ENCODE measurements around the gene SLCO3A1. TPM values are rescaled to one million over a fixed set of nuclear protein-coding genes. Genes with fewer than 3 reads are reported as not detected.

The SLCO3A1 gene
- total RNA-seq, 1 donor from 2014 or later = 7.7 TPM

GRCh38 chr15:91928675-91929074 is 75.2 kb downstream of the SLCO3A1 start:
- Mint-ChIP-seq H3K4me1 (ENCODE audit: low read depth) (no peaks in the 10 kb centered on the region), H3K27ac (no peak overlapping the region), H3K9me3 (ENCODE audit: low read depth) (no peaks in the 10 kb centered on the region), H3K4me3 (ENCODE audit: low read depth) (no peak overlapping the region), H3K27me3 (peaks cover 9% of the 10 kb centered on the region), H3K36me3 (ENCODE audit: insufficient read depth) (no peaks in the 10 kb centered on the region)
- TF ChIP-seq CTCF (IDR thresholded peaks at IDR 0.05; ENCODE audit: unreplicated experiment) = no peak
- DNase-seq (ENCODE audit: low spot score, unreplicated experiment) = no peak

- peaks cover 5% of the 10 kb centered on the region for H3K27me3 Mint-ChIP-seq
- TF ChIP-seq CTCF (IDR thresholded peaks at IDR 0.05; ENCODE audit: unreplicated experiment) = no peak
- H3K36me3 Mint-ChIP-seq (ENCODE audit: insufficient read depth) = no peaks in the 10 kb centered on the region
- H3K4me1 Mint-ChIP-seq (ENCODE audit: low read depth) = no peaks in the 10 kb centered on the region
- no peak for DNase-seq (ENCODE audit: low spot score, unreplicated experiment)
- H3K9me3 Mint-ChIP-seq (ENCODE audit: low read depth) = peaks cover 2% of the 10 kb centered on the region
- H3K4me3 Mint-ChIP-seq (ENCODE audit: low read depth) = no peak overlapping the region
- H3K27ac Mint-ChIP-seq = no peak overlapping the region
Observed at GRCh38 chr15:91929509-91929908, 76.0 kb downstream of the SLCO3A1 start.

- no peak overlapping the region for H3K27ac Mint-ChIP-seq
- no peak for DNase-seq (ENCODE audit: low spot score, unreplicated experiment)
Observed at GRCh38 chr15:91930092-91930491, 76.6 kb downstream of the SLCO3A1 start.

GRCh38 chr15:91936182-91936775 is 82.8 kb downstream of the SLCO3A1 start:
- DNase-seq (ENCODE audit: low spot score, unreplicated experiment) = no peak
- Mint-ChIP-seq H3K27me3 (peaks cover 9% of the 10 kb centered on the region), H3K4me3 (ENCODE audit: low read depth) (no peak overlapping the region), H3K36me3 (ENCODE audit: insufficient read depth) (no peaks in the 10 kb centered on the region), H3K9me3 (ENCODE audit: low read depth) (peaks cover 2% of the 10 kb centered on the region), H3K27ac (no peak overlapping the region), H3K4me1 (ENCODE audit: low read depth) (peaks cover 9% of the 10 kb centered on the region)
- no peak for TF ChIP-seq CTCF (IDR thresholded peaks at IDR 0.05; ENCODE audit: unreplicated experiment)

More at GRCh38 chr15:91930092-91930491, 76.6 kb downstream of the SLCO3A1 start:
- H3K4me3 Mint-ChIP-seq (ENCODE audit: low read depth) = no peak overlapping the region
- H3K27me3 Mint-ChIP-seq = peaks cover 4% of the 10 kb centered on the region
- no peaks in the 10 kb centered on the region for H3K36me3 Mint-ChIP-seq (ENCODE audit: insufficient read depth)
- TF ChIP-seq CTCF (IDR thresholded peaks at IDR 0.05; ENCODE audit: unreplicated experiment) = no peak
- peaks cover 2% of the 10 kb centered on the region for H3K9me3 Mint-ChIP-seq (ENCODE audit: low read depth)
- no peaks in the 10 kb centered on the region for H3K4me1 Mint-ChIP-seq (ENCODE audit: low read depth)

- no peak overlapping the region for H3K27ac Mint-ChIP-seq
- H3K9me3 Mint-ChIP-seq (ENCODE audit: low read depth) = peaks cover 2% of the 10 kb centered on the region
- H3K4me1 Mint-ChIP-seq (ENCODE audit: low read depth) = peaks cover 11% of the 10 kb centered on the region
- peaks cover 9% of the 10 kb centered on the region for H3K27me3 Mint-ChIP-seq
- TF ChIP-seq CTCF (IDR thresholded peaks at IDR 0.05; ENCODE audit: unreplicated experiment) = no peak
- no peaks in the 10 kb centered on the region for H3K36me3 Mint-ChIP-seq (ENCODE audit: insufficient read depth)
- no peak overlapping the region for H3K4me3 Mint-ChIP-seq (ENCODE audit: low read depth)
- DNase-seq (ENCODE audit: low spot score, unreplicated experiment) = no peak
Observed at GRCh38 chr15:91936927-91937326, 83.4 kb downstream of the SLCO3A1 start.

Measured in progenitor cell of endocrine pancreas (in vitro differentiated cells).